K562 (cell line): ENCODE measurements around the gene GNAI2.
"Not testable (repeated sequence)": the region's sequence is repeated elsewhere in the genome, so short reads cannot be mapped to it uniquely, and the experiment has no call there.

ENCODE experiments used
- SIN3A ChIP-seq, 2 experiments: fragments of 150-350 bp in 1 of 2; IDR thresholded peaks; 2 replicates each; pipeline ENCODE4 v1.6.1; 2011 to 2016; ENCODE audit warnings: borderline replicate concordance in 2 of 2, low read depth in 2 of 2, low read length in 2 of 2, mild to moderate bottlenecking in 2 of 2, moderate library complexity in 2 of 2; ENCODE audit not compliant: control insufficient read depth in 1 of 2
- SMARCB1 ChIP-seq: IDR thresholded peaks from 2 replicates; pipeline ENCODE4 v1.6.1; 2011; ENCODE audit warnings: improper control_type of control experiment, low read depth; ENCODE audit not compliant: insufficient read length

- TF ChIP-seq SMARCB1; SIN3A (IDR thresholded peaks at IDR 0.05; ENCODE audit: borderline replicate concordance in 2 of 2, control insufficient read depth in 1 of 2, low read depth in 2 of 2, low read length in 2 of 2): not testable (repeated sequence)
These were observed 8.8 kb downstream of the GNAI2 start for GRCh38 chr3:50244813-50245212.
